Measurements from ENCODE around the gene TNFSF13B.

The TNFSF13B gene

DNA sequence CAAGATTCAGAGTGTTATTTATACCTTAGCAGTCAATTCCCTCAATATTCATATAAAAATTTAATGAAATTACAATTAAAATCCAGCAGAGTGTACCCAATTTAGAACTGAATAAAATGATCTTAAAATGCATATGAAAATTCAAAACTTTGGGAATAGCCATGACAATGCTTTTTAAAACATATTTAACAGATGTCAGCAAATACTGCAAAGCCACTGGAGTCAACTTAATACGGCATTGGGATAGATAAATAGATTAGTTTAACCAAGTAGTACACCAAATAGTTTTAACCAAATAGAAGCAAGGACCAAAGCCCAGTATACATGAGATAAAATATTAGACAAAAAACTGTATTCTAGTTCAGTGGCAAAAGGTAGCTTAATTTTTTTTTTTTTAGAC, 79.8 kb downstream of the TNFSF13B start:
- no peak for DNase-seq (ENCODE audit: low spot score)

- DNase-seq (ENCODE audit: low spot score) = no peak
Observed at GRCh38 chr13:108350579-108350978, 81.1 kb downstream of the TNFSF13B start.

DNA sequence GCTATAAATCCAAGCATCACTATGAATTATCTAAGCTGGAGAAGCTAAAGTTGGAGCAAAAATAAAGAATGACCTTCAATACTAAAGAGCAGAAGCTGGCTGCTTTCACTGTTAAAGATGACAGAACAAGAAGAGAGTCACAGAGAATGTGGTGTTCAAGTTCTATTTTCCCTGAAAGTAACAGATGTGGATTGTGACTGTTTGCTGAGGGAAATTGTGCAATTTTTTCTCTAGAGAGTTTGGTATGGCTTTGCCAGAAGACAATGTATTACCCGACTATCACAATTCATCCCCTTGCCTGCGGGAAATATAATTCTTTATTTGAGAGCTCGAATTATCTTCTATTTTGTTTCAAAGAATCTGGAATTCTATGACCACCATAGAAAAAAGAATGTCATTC, 83.1 kb downstream of the TNFSF13B start:
- DNase-seq (ENCODE audit: low spot score) = no peak

- DNase-seq (ENCODE audit: low spot score) = no peak
Observed at GRCh38 chr13:108357228-108357627, 87.7 kb downstream of the TNFSF13B start.
